ENCODE measurements around the gene EMX2. TPM values are rescaled to one million over a fixed set of nuclear protein-coding genes. Genes with fewer than 3 reads are reported as not detected.

Gene EMX2
- total RNA-seq, 4 donors from 2014 or later, result 2.7 to 7.0 (median 4.7) TPM

- TF ChIP-seq, protein P1, sequence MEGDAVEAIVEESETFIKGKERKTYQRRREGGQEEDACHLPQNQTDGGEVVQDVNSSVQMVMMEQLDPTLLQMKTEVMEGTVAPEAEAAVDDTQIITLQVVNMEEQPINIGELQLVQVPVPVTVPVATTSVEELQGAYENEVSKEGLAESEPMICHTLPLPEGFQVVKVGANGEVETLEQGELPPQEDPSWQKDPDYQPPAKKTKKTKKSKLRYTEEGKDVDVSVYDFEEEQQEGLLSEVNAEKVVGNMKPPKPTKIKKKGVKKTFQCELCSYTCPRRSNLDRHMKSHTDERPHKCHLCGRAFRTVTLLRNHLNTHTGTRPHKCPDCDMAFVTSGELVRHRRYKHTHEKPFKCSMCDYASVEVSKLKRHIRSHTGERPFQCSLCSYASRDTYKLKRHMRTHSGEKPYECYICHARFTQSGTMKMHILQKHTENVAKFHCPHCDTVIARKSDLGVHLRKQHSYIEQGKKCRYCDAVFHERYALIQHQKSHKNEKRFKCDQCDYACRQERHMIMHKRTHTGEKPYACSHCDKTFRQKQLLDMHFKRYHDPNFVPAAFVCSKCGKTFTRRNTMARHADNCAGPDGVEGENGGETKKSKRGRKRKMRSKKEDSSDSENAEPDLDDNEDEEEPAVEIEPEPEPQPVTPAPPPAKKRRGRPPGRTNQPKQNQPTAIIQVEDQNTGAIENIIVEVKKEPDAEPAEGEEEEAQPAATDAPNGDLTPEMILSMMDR (IDR thresholded peaks at IDR 0.05; ENCODE audit: low read depth), result no peak
Observed at GRCh38 chr10:117541909-117542705, 439 bp upstream of the EMX2 start.

DNA sequence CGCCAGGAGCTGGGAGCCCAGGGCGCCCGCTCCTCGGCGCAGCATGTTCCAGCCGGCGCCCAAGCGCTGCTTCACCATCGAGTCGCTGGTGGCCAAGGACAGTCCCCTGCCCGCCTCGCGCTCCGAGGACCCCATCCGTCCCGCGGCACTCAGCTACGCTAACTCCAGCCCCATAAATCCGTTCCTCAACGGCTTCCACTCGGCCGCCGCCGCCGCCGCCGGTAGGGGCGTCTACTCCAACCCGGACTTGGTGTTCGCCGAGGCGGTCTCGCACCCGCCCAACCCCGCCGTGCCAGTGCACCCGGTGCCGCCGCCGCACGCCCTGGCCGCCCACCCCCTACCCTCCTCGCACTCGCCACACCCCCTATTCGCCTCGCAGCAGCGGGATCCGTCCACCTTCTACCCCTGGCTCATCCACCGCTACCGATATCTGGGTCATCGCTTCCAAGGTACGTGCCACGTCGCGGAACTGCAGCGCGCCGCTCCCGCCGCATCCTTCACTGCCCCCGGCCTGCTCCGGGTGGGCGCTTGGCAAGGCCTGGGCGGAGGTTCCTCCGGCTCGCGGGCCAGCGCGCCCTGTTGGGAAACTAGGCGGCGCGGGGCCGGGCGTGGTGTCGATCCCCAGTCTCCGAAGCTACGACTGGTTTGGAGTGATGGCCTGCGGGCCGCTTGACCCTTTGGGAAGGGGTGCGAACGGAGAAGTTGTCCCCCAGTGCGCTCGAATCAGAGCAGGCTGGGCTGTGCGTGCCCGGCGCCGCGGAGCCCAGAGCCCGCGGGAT is 868 bp downstream of the EMX2 start:
- TF ChIP-seq, protein P1 (IDR thresholded peaks at IDR 0.05; ENCODE audit: low read depth), result no peak

- TF ChIP-seq, protein P1 (IDR thresholded peaks at IDR 0.05; ENCODE audit: low read depth), result no peak
Observed at GRCh38 chr10:117544004-117544701, 1.6 kb downstream of the EMX2 start.

DNA sequence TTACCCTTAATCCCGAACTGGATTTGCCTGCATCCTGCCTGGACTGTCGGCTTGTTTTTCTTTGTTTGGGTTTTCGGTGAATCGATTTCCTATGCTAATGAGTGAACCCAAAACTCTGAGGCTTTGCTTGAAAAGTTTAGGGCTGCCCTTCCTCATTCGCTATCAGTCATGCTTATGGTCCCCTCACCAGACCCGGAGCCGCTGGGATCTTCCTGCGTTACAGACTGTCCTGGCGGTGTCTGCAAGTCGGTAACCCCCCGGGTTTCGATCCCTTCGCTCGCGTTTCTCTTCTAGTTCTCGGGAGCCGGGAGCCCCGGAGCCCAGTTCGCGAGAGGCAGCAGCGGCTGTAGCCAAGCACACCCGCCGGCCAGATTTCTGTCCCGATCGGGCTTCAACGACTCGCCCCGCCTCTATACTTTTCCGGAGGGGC is 2.2 kb downstream of the EMX2 start:
- TF ChIP-seq, protein P1 (IDR thresholded peaks at IDR 0.05; ENCODE audit: low read depth), result no peak

- TF ChIP-seq, protein P1 (IDR thresholded peaks at IDR 0.05; ENCODE audit: low read depth), result no peak
Observed at GRCh38 chr10:117545141-117546019, 2.8 kb downstream of the EMX2 start.

GRCh38 chr10:117546020-117546580 is 3.6 kb downstream of the EMX2 start:
- TF ChIP-seq, protein P1 (IDR thresholded peaks at IDR 0.05; ENCODE audit: low read depth), result no peak

All from subcutaneous adipose tissue (tissue), 4 donors.